Esophagus squamous epithelium (tissue), 5 donors: ENCODE results near the gene MARCHF2. TPM values are rescaled to one million over a fixed set of nuclear protein-coding genes. Genes with fewer than 3 reads are reported as not detected.

Experiments used
- DNase-seq: peaks from one replicate; lab custom pipeline; 2025; lab: John Stamatoyannopoulos, UW
- H3K27ac ChIP-seq, 4 donors: fragments of 200-600 bp; sonication (generic); one replicate each; pipeline ENCODE4 v1.5.1; 2016 to 2019; ENCODE audit warnings: mild to moderate bottlenecking in 1 of 4
- H3K27me3 ChIP-seq, 4 donors: fragments of 200-600 bp; sonication (generic); 1 replicate in 3 of 4; 2 replicates in 1 of 4; pipeline versions ENCODE4 v1.5.1 to v1.6.0; 2017 to 2021; ENCODE audit warnings: antibody characterized with exemption in 1 of 4
- H3K36me3 ChIP-seq, 3 donors: fragments of 200-600 bp; sonication (generic); one replicate each; pipeline ENCODE4 v1.5.1; 2016 to 2019
- H3K4me1 ChIP-seq, 3 donors: fragments of 200-600 bp; sonication (generic); one replicate each; pipeline ENCODE4 v1.5.1; 2017 to 2019
- H3K4me3 ChIP-seq, 4 donors: fragments of 200-600 bp; sonication (generic); 1 replicate in 3 of 4; 2 replicates in 1 of 4; pipeline ENCODE4 v1.5.1; 2016 to 2019; ENCODE audit warnings: mild to moderate bottlenecking in 2 of 4, moderate library complexity in 1 of 4
- H3K9me3 ChIP-seq, 3 donors: fragments of 200-600 bp; sonication (generic); one replicate each; pipeline ENCODE4 v1.5.1; 2016 to 2019
- POLR2A ChIP-seq, 4 donors: fragments of 450-650 bp; IDR thresholded peaks; one replicate each; pipeline ENCODE4 v1.6.1; 2017; ENCODE audit warnings: antibody characterized with exemption in 4 of 4, mild to moderate bottlenecking in 4 of 4, moderate library complexity in 3 of 4
- WGBS, 2 donors: methylation state at CpG; one replicate each; pipeline ENCODE4 v1.1.5; 2018; 5-methylcytosine and 5-hydroxymethylcytosine counted together
- intact Hi-C: fragments of 100-400 bp; cut with DNase I; formaldehyde crosslinking; loops from one replicate; pipeline ENCODE4 v1.15.0; 2022
- total RNA-seq, 4 donors: library from RNA; depleted of rRNA; stranded (reverse); fragments of >200 nt; gene quantifications; one replicate each; pipeline ENCODE4 v1.1.0, GENCODE V29; 2016
- TF ChIP-seq, protein P1 (sequence below), 6 experiments: fragments of 450-650 bp in 4 of 6; fragments of 200-600 bp in 2 of 6; sonication (generic) in 2 of 6; IDR thresholded peaks; one replicate each; pipeline ENCODE4 v1.5.1; 2016 to 2019; ENCODE audit warnings: antibody characterized with exemption in 6 of 6, mild to moderate bottlenecking in 4 of 6, moderate library complexity in 4 of 6
- donor health status: DM: yes; HTN: yes; CAD: no.

Gene MARCHF2
- total RNA-seq, 4 donors from 2014 or later, result 34.5 to 78.9 (median 61.7) TPM

- Histone ChIP-seq H3K27me3 (no peaks in the 10 kb centered on the region), H3K36me3 (no peaks in the 10 kb centered on the region), H3K4me1 (peaks cover 25 to 75% (median 38%) of the 10 kb centered on the region in 3 donors), H3K9me3 (no peaks in the 10 kb centered on the region), H3K27ac (peak overlapping the region in 1 of 4 donors; percentile 11), H3K4me3 (no peak overlapping the region)
- intact Hi-C loops, result no loop called here
- TF ChIP-seq POLR2A (IDR thresholded peaks at IDR 0.05), result no peak
- TF ChIP-seq, protein P1, sequence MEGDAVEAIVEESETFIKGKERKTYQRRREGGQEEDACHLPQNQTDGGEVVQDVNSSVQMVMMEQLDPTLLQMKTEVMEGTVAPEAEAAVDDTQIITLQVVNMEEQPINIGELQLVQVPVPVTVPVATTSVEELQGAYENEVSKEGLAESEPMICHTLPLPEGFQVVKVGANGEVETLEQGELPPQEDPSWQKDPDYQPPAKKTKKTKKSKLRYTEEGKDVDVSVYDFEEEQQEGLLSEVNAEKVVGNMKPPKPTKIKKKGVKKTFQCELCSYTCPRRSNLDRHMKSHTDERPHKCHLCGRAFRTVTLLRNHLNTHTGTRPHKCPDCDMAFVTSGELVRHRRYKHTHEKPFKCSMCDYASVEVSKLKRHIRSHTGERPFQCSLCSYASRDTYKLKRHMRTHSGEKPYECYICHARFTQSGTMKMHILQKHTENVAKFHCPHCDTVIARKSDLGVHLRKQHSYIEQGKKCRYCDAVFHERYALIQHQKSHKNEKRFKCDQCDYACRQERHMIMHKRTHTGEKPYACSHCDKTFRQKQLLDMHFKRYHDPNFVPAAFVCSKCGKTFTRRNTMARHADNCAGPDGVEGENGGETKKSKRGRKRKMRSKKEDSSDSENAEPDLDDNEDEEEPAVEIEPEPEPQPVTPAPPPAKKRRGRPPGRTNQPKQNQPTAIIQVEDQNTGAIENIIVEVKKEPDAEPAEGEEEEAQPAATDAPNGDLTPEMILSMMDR (IDR thresholded peaks at IDR 0.05), result no peak
- DNase-seq, result no peak
- 87 to 88% methylated on average over 16 of the region's 16 CpGs for WGBS, 2 donors
Measured at GRCh38 chr19:8387688-8388611, 25.2 kb upstream of the MARCHF2 start.

DNA sequence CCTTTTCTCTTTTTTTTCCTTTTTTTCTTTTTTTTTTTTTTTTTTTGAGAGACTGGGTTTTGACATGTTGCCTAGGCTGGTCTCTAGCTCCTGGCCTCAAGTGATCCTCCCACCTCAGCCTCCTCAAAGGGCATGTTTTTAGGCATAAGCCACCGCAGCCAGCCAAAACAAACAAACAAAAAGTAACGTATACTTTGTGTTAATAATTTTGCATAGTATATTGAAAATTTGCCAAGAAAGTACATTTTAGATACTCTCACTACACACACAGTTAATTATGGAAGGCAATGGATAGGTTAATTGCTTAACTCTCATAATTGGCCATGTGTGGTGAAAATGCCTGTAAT lies 24.5 kb upstream of the MARCHF2 start:
- Histone ChIP-seq H3K27ac (peak overlapping the region in 2 of 4 donors; percentile 99 to 100), H3K4me1 (peaks cover 25 to 79% (median 44%) of the 10 kb centered on the region in 3 donors), H3K36me3 (no peaks in the 10 kb centered on the region), H3K9me3 (no peaks in the 10 kb centered on the region), H3K4me3 (no peak overlapping the region), H3K27me3 (no peaks in the 10 kb centered on the region)
- 54 to 55% methylated on average over 2 of the region's 2 CpGs for WGBS, 2 donors
- no peak for DNase-seq
- TF ChIP-seq POLR2A (IDR thresholded peaks at IDR 0.05), result no peak
- TF ChIP-seq, protein P1 (IDR thresholded peaks at IDR 0.05), result no peak
- intact Hi-C loops, result no loop called here

DNA sequence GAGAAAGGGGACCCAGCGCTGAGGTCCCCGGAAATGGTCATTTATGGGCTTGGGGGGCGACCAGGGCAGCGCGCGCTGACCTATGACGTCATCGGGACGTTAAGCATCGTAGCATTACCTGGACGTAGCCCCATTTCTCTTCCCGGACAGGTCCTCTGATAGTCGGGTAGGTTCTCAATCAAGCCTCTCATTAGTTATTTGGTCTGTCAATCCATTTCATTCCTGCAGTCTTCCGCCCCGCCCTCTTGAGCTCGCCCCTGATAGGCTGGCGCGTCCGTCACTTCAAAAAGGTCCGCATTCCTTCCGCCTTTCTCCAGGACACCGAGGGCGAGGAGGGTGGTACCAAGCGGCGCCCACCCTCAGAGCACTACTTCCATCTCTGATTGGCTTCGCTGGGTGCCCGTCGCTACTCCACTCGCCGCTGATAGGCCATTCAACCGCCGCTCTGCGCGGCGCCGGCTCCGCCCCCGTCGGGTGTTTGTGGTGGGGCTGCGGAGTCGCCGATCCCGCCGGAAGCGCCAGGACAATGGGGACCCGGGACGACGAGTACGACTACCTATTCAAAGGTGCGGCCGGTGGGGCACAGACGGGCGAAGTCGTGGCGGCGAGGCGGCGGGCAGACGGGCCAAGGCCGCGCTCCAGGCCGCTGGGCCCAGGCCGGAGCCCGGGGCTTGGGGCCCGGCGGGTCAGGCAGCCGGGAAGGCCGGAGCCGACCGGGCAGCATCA lies 23.1 kb upstream of the MARCHF2 start, which contains the start of gene RAB11B:
TSS of gene RAB11B (plus strand) at position 470 of the 726 bp plus-strand sequence. CDS start at position 527, 57 bp downstream.
- no peaks in the 10 kb centered on the region for H3K9me3 ChIP-seq
- 0% methylated on average over 6 to 18 of the region's 70 CpGs for WGBS, 2 donors
- peak; percentile 97 for DNase-seq
- peaks cover 36 to 79% (median 49%) of the 10 kb centered on the region in 3 donors for H3K4me1 ChIP-seq
- no peaks in the 10 kb centered on the region for H3K27me3 ChIP-seq
- TF ChIP-seq POLR2A (IDR thresholded peaks at IDR 0.05), result peak in 3 of 4 donors; percentile 50 to 81 (median 68)
- TF ChIP-seq, protein P1 (IDR thresholded peaks at IDR 0.05), result peak in 1 of 6 experiments; percentile 7
- intact Hi-C loops, result no loop called here
- H3K27ac ChIP-seq, result peak within 1 kb of the TSS; percentile 99 to 100 (median 100)
- H3K4me3 ChIP-seq, result peak within 1 kb of the TSS; percentile 86 to 100 (median 98)
- no peaks in the 10 kb centered on the region for H3K36me3 ChIP-seq

DNA sequence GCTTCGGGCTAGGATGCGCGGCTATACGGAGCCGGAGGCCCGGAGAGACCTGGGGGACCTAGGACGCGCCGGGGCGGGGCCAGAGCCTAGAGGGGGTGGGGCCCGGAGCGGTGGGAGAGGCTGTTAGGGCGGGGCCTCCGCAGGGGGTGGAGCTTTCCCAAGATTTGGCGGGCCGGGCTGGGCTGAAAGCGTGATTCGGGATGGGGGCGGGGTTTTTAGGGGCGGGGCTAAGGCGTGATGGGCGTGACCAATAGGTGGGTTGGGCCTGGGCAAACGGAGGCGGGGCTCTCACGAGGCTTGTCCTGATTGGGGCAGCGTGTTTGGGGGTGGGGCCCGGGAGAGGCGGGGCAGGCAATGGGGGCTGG lies 22.5 kb upstream of the MARCHF2 start:
- peak; percentile 59 for DNase-seq
- Histone ChIP-seq H3K4me3 (peak overlapping the region; percentile 86 to 100 (median 98)), H3K36me3 (no peaks in the 10 kb centered on the region), H3K4me1 (peaks cover 36 to 79% (median 49%) of the 10 kb centered on the region in 3 donors), H3K27me3 (no peaks in the 10 kb centered on the region), H3K9me3 (no peaks in the 10 kb centered on the region), H3K27ac (peak overlapping the region; percentile 99 to 100 (median 100))
- intact Hi-C loops, result no loop called here
- 0% methylated on average over 5 to 9 of the region's 28 CpGs for WGBS, 2 donors
- TF ChIP-seq POLR2A (IDR thresholded peaks at IDR 0.05), result peak in 1 of 4 donors; percentile 62
- TF ChIP-seq, protein P1 (IDR thresholded peaks at IDR 0.05), result no peak
